DLD1 (cell line): ENCODE measurements around the gene PLXNB1.

Experiments
- in situ Hi-C: cut with HindIII; loops from 2 replicates; pipeline ENCODE4 v1.10.0; 2017; ENCODE audit warnings: low sequenced_read_pairs

PLXNB1 gene

GRCh38 chr3:48406443-48407431 is 23.1 kb downstream of the PLXNB1 start:
- in situ Hi-C loops = loop anchor here (10.0 kb wide), 2 partner anchors 62 to 132 kb away; no protein-coding TSS in a partner anchor

- in situ Hi-C loops = loop anchor here (10.0 kb wide), 2 partner anchors 61 to 131 kb away; no protein-coding TSS in a partner anchor
Measured at GRCh38 chr3:48405971-48406370, 23.9 kb downstream of the PLXNB1 start.

- in situ Hi-C loops = loop anchor here (10.0 kb wide), 2 partner anchors 61 to 131 kb away; no protein-coding TSS in a partner anchor
Measured at GRCh38 chr3:48405343-48405881, 24.5 kb downstream of the PLXNB1 start.

GRCh38 chr3:48404440-48405342 is 25.2 kb downstream of the PLXNB1 start:
- in situ Hi-C loops = loop anchor here (10.0 kb wide), 2 partner anchors 60 to 130 kb away; no protein-coding TSS in a partner anchor

- in situ Hi-C loops = loop anchor here (10.0 kb wide), 2 partner anchors 59 to 129 kb away; no protein-coding TSS in a partner anchor
Measured at GRCh38 chr3:48403533-48404439, 26.1 kb downstream of the PLXNB1 start.

- in situ Hi-C loops = loop anchor here (10.0 kb wide), 2 partner anchors 58 to 128 kb away; no protein-coding TSS in a partner anchor
Measured at GRCh38 chr3:48402907-48403306, 27.0 kb downstream of the PLXNB1 start.

GRCh38 chr3:48402281-48402732 is 27.6 kb downstream of the PLXNB1 start:
- in situ Hi-C loops = loop anchor here (10.0 kb wide), 2 partner anchors 58 to 128 kb away; no protein-coding TSS in a partner anchor

GRCh38 chr3:48401434-48401901 is 28.4 kb downstream of the PLXNB1 start:
- in situ Hi-C loops = loop anchor here (10.0 kb wide), 2 partner anchors 57 to 127 kb away; no protein-coding TSS in a partner anchor

GRCh38 chr3:48400824-48401433 is 29.0 kb downstream of the PLXNB1 start:
- in situ Hi-C loops = loop anchor here (10.0 kb wide), 2 partner anchors 56 to 126 kb away; no protein-coding TSS in a partner anchor

GRCh38 chr3:48399387-48400172 is 30.3 kb downstream of the PLXNB1 start:
- in situ Hi-C loops = loop anchor here (5.0 to 10.0 kb wide), 3 partner anchors 38 to 125 kb away; no protein-coding TSS in a partner anchor

- in situ Hi-C loops = loop anchor here (5.0 kb wide), 1 partner anchor 38 kb away; no protein-coding TSS in a partner anchor
Measured at GRCh38 chr3:48398701-48399386, 31.0 kb downstream of the PLXNB1 start.

- in situ Hi-C loops = loop anchor here (5.0 kb wide), 1 partner anchor 39 kb away; no protein-coding TSS in a partner anchor
Measured at GRCh38 chr3:48397767-48398681, 31.9 kb downstream of the PLXNB1 start.

- in situ Hi-C loops = loop anchor here (5.0 kb wide), 1 partner anchor 42 kb away; no protein-coding TSS in a partner anchor
Measured at GRCh38 chr3:48395714-48396113, 34.2 kb downstream of the PLXNB1 start.

GRCh38 chr3:48394391-48394790 is 35.5 kb downstream of the PLXNB1 start:
- in situ Hi-C loops = no loop called here

GRCh38 chr3:48388966-48389365 is 40.9 kb downstream of the PLXNB1 start:
- in situ Hi-C loops = no loop called here

- in situ Hi-C loops = no loop called here
Measured at GRCh38 chr3:48387634-48388033, 42.3 kb downstream of the PLXNB1 start.
